GM19193 (cell line): Measurements from ENCODE around the gene RABGAP1L.

Experiments used
- POLR2A ChIP-seq: IDR thresholded peaks from 4 replicates; pipeline ENCODE4 v1.6.1; 2011; ENCODE audit not compliant: insufficient read depth, insufficient read length; ENCODE audit errors: extremely low read depth

Gene RABGAP1L

GRCh38 chr1:174301295-174302077 lies 142.2 kb downstream of the RABGAP1L start:
- TF ChIP-seq POLR2A: no peak

GRCh38 chr1:174308604-174309003 lies 149.3 kb downstream of the RABGAP1L start:
- no peak for TF ChIP-seq POLR2A

GRCh38 chr1:174309490-174309889 lies 150.2 kb downstream of the RABGAP1L start:
- no peak for TF ChIP-seq POLR2A

- no peak for TF ChIP-seq POLR2A
These were observed 155.1 kb downstream of the RABGAP1L start for GRCh38 chr1:174314433-174314832.

- no peak for TF ChIP-seq POLR2A
These were observed 155.9 kb downstream of the RABGAP1L start for GRCh38 chr1:174315239-174315638.

GRCh38 chr1:174322202-174322862 lies 163.0 kb downstream of the RABGAP1L start:
- no peak for TF ChIP-seq POLR2A

GRCh38 chr1:174324493-174324892 lies 165.2 kb downstream of the RABGAP1L start:
- TF ChIP-seq POLR2A: no peak

- TF ChIP-seq POLR2A: no peak
These were observed 165.6 kb downstream of the RABGAP1L start for GRCh38 chr1:174324939-174325338.

GRCh38 chr1:174326278-174326677 lies 167.0 kb downstream of the RABGAP1L start:
- TF ChIP-seq POLR2A: no peak

GRCh38 chr1:174333437-174333836 lies 174.1 kb downstream of the RABGAP1L start:
- no peak for TF ChIP-seq POLR2A

- no peak for TF ChIP-seq POLR2A
These were observed 177.8 kb downstream of the RABGAP1L start for GRCh38 chr1:174337000-174337681.

GRCh38 chr1:174344162-174344561 lies 184.8 kb downstream of the RABGAP1L start:
- no peak for TF ChIP-seq POLR2A

- TF ChIP-seq POLR2A: no peak
These were observed 192.8 kb downstream of the RABGAP1L start for GRCh38 chr1:174352117-174352516.

GRCh38 chr1:174352883-174353608 lies 193.7 kb downstream of the RABGAP1L start:
- TF ChIP-seq POLR2A: no peak

- TF ChIP-seq POLR2A: no peak
These were observed 199.0 kb downstream of the RABGAP1L start for GRCh38 chr1:174358344-174358743.
